Upper lobe of right lung (tissue), 1 donor: ENCODE measurements around the gene SLC6A15. TPM values are rescaled to one million over a fixed set of nuclear protein-coding genes. Genes with fewer than 3 reads are reported as not detected.

Source experiments
- ATAC-seq: fragments of 200-7000 bp; cut with Tn5 transposase; one replicate; pipeline ENCODE4 v1.9.1; 2020; ENCODE audit warnings: mild to moderate bottlenecking, moderate library complexity
- DNase-seq: peaks from one replicate; pipeline ENCODE4 v3.0.0-alpha.2; 2020
- H3K27ac ChIP-seq: fragments of 200-600 bp; one replicate; pipeline ENCODE4 v1.8.0; 2022
- H3K27me3 ChIP-seq: fragments of 200-600 bp; one replicate; pipeline ENCODE4 v1.8.0; 2022; ENCODE audit warnings: mild to moderate bottlenecking
- H3K36me3 ChIP-seq: fragments of 200-600 bp; one replicate; pipeline ENCODE4 v1.8.0; 2022
- H3K4me1 ChIP-seq: fragments of 200-600 bp; one replicate; pipeline ENCODE4 v1.8.0; 2022
- H3K4me3 ChIP-seq: fragments of 200-600 bp; one replicate; pipeline ENCODE4 v1.8.0; 2022; ENCODE audit warnings: mild to moderate bottlenecking
- H3K9me3 ChIP-seq: fragments of 200-600 bp; one replicate; pipeline ENCODE4 v1.8.0; 2022
- CTCF ChIP-seq: fragments of 200-600 bp; IDR thresholded peaks from one replicate; pipeline ENCODE4 v1.8.0; 2022; ENCODE audit warnings: antibody characterized with exemption
- intact Hi-C: fragments of 100-400 bp; cut with DNase I; formaldehyde crosslinking; loops from one replicate; pipeline ENCODE4 v1.11.0; 2022
- total RNA-seq: library from RNA; stranded (reverse); fragmentation: NEBNext Ultra II Directional; extraction: Animal tissue kit (Norgen Biotek cat#: 25700); gene quantifications from one replicate; pipeline ENCODE4 v1.2.1, GENCODE V29; 2021
- donor health status: DM: no; HTN: yes; CAD: no; lungs with severe emphysema.

The SLC6A15 gene
- total RNA-seq, 1 donor from 2014 or later = not detected

DNA sequence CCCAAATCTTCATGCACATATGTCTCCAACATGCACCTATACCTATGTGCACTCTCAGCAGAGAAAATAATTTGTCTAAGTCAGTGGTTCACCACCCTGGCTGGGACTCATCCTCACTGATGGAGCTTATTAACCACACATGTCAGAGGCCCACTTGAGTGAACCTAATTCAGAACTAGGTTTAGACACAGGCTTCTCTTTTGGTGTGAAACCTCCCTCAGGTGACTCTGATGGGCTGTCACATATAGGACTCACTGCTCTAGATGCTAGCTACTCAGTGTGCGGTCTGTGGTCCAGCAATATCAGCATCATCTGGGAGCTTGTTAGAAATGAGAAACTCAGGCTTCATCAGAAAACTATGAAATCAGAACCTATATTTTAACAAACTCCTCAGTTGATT, 85.7 kb downstream of the SLC6A15 start:
- no peak for ATAC-seq
- no peaks in the 10 kb centered on the region for H3K4me1 ChIP-seq

GRCh38 chr12:84825149-84825548, 87.5 kb downstream of the SLC6A15 start:
- DNase-seq (no peak), ATAC-seq (no peak)
- no peak for TF ChIP-seq CTCF
- Histone ChIP-seq H3K27ac (no peak overlapping the region), H3K4me3 (no peak overlapping the region), H3K9me3 (no peaks in the 10 kb centered on the region), H3K4me1 (no peaks in the 10 kb centered on the region), H3K27me3 (no peaks in the 10 kb centered on the region), H3K36me3 (no peaks in the 10 kb centered on the region)
- intact Hi-C loops = no loop called here

More for the DNA sequence above, 85.7 kb downstream of the SLC6A15 start:
- Histone ChIP-seq H3K27ac (no peak overlapping the region), H3K4me3 (no peak overlapping the region), H3K36me3 (no peaks in the 10 kb centered on the region), H3K27me3 (no peaks in the 10 kb centered on the region), H3K9me3 (no peaks in the 10 kb centered on the region)
- TF ChIP-seq CTCF = no peak
- intact Hi-C loops = no loop called here
- no peak for DNase-seq

- Histone ChIP-seq H3K27ac (no peak overlapping the region), H3K27me3 (no peaks in the 10 kb centered on the region), H3K4me1 (no peaks in the 10 kb centered on the region), H3K4me3 (no peak overlapping the region), H3K9me3 (no peaks in the 10 kb centered on the region), H3K36me3 (no peaks in the 10 kb centered on the region)
- intact Hi-C loops = no loop called here
- ATAC-seq (no peak), DNase-seq (no peak)
- no peak for TF ChIP-seq CTCF
Measured at GRCh38 chr12:84822525-84822924, 90.1 kb downstream of the SLC6A15 start.

GRCh38 chr12:84816916-84817695, 95.5 kb downstream of the SLC6A15 start:
- Histone ChIP-seq H3K27me3 (no peaks in the 10 kb centered on the region), H3K27ac (no peak overlapping the region), H3K4me3 (no peak overlapping the region), H3K9me3 (no peaks in the 10 kb centered on the region), H3K4me1 (no peaks in the 10 kb centered on the region), H3K36me3 (no peaks in the 10 kb centered on the region)
- no peak for DNase-seq
- TF ChIP-seq CTCF = no peak
- intact Hi-C loops = no loop called here
- ATAC-seq = no peak

GRCh38 chr12:84814664-84815245, 97.8 kb downstream of the SLC6A15 start:
- no peak for DNase-seq
- no peaks in the 10 kb centered on the region for H3K4me1 ChIP-seq
- intact Hi-C loops = no loop called here
- H3K27ac ChIP-seq = no peak overlapping the region
- H3K27me3 ChIP-seq = no peaks in the 10 kb centered on the region
- H3K9me3 ChIP-seq = no peaks in the 10 kb centered on the region
- no peak overlapping the region for H3K4me3 ChIP-seq
- no peak for TF ChIP-seq CTCF
- no peak for ATAC-seq
- H3K36me3 ChIP-seq = no peaks in the 10 kb centered on the region
